T-cell (primary cell): ENCODE measurements around the gene APOB. TPM values are rescaled to one million over a fixed set of nuclear protein-coding genes. Genes with fewer than 3 reads are reported as not detected.

ENCODE experiments used
- total RNA-seq, 35 experiments: library from RNA in 6 of 35; stranded (reverse) in 6 of 35; fragments of 120-200 nt in 1 of 35; gene quantifications; one replicate each; pipeline versions ENCODE4 v1.2.1 to v1.2.4 and lab custom pipeline; 2013 to 2026

APOB gene
- total RNA-seq, 5 donors from 2014 or later (not counting 1 experiment from before 2014, with no cell fraction given), result 1.2 to 2.0 (median 1.9) TPM; not detected in 2

Other genes with a start within 250 kb of the APOB start
- 10 to 100 TPM; 12.3 to 21.2 (median 18.1) TPM for gene LDAH, start 221.0 kb downstream of the APOB start, total RNA-seq
- not detected for gene TDRD15, start 79.9 kb upstream of the APOB start, total RNA-seq